Breast epithelium (tissue), 4 donors: ENCODE data around the gene ABO. TPM values are rescaled to one million over a fixed set of nuclear protein-coding genes. Genes with fewer than 3 reads are reported as not detected.
A peak's percentile ranks its signal among the peaks of the same experiment; 100 is the strongest.
"Not testable (repeated sequence)": the region's sequence is repeated elsewhere in the genome, so short reads cannot be mapped to it uniquely, and the experiment has no call there.

Experiments used
- DNase-seq, 2 donors: peaks; one replicate each; pipeline ENCODE4 v3.0.0-alpha.2; 2019; ENCODE audit warnings: low spot score in 2 of 2
- H3K27ac ChIP-seq, 2 donors: fragments of 200-600 bp; sonication (generic) in 1 of 2; one replicate each; pipeline ENCODE4 v1.5.1; 2016 to 2019; ENCODE audit warnings: mild to moderate bottlenecking in 1 of 2
- H3K27me3 ChIP-seq, 2 donors: fragments of 200-600 bp; sonication (generic) in 1 of 2; one replicate each; pipeline versions ENCODE4 v1.5.1 to v1.6.0; 2017 to 2019; ENCODE audit warnings: control low read depth in 1 of 2, mild to moderate bottlenecking in 1 of 2
- H3K36me3 ChIP-seq: fragments of 200-600 bp; one replicate; pipeline ENCODE4 v1.5.1; 2019
- H3K4me1 ChIP-seq, 2 donors: fragments of 200-600 bp; sonication (generic); one replicate each; pipeline ENCODE4 v1.5.1; 2016 to 2019; ENCODE audit warnings: control low read depth in 1 of 2
- H3K4me3 ChIP-seq, 3 donors: fragments of 200-600 bp; sonication (generic); 1 replicate in 2 of 3; 2 replicates in 1 of 3; pipeline ENCODE4 v1.5.1; 2016 to 2019; ENCODE audit warnings: mild to moderate bottlenecking in 3 of 3, moderate library complexity in 2 of 3
- H3K9me3 ChIP-seq, 2 donors: fragments of 200-600 bp; sonication (generic) in 1 of 2; one replicate each; pipeline ENCODE4 v1.5.1; 2016 to 2019; ENCODE audit warnings: control low read depth in 1 of 2
- POLR2A ChIP-seq: fragments of 450-650 bp; IDR thresholded peaks from one replicate; pipeline ENCODE4 v1.6.1; 2016; ENCODE audit warnings: antibody characterized with exemption, mild to moderate bottlenecking, moderate library complexity
- POLR2AphosphoS5 ChIP-seq, 3 donors: sonication (generic); formaldehyde crosslinking; IDR thresholded peaks; one replicate each; pipeline ENCODE4 v1.6.1; 2017; ENCODE audit warnings: antibody characterized with exemption in 3 of 3
- intact Hi-C: fragments of 100-400 bp; cut with DNase I; formaldehyde crosslinking; loops from one replicate; pipeline ENCODE4 v1.15.1; 2023; ENCODE audit warnings: low total_unique reads
- total RNA-seq, 3 donors: library from RNA; depleted of rRNA; stranded (reverse); fragments of >200 nt; gene quantifications; one replicate each; pipeline ENCODE4 v1.1.0, GENCODE V29; 2016
- TF ChIP-seq, protein P1 (sequence below), 3 donors: fragments of 450-650 bp; IDR thresholded peaks; one replicate each; pipeline ENCODE4 v1.5.1; 2016 to 2017; ENCODE audit warnings: antibody characterized with exemption in 3 of 3, mild to moderate bottlenecking in 3 of 3, moderate library complexity in 3 of 3

Gene ABO
- total RNA-seq, 3 donors from 2014 or later: 1.1 to 3.9 (median 2.8) TPM

GRCh38 chr9:133238851-133239532, 36.0 kb downstream of the ABO start:
- TF ChIP-seq POLR2AphosphoS5 (IDR thresholded peaks at IDR 0.05): no peak
- TF ChIP-seq, protein P1, sequence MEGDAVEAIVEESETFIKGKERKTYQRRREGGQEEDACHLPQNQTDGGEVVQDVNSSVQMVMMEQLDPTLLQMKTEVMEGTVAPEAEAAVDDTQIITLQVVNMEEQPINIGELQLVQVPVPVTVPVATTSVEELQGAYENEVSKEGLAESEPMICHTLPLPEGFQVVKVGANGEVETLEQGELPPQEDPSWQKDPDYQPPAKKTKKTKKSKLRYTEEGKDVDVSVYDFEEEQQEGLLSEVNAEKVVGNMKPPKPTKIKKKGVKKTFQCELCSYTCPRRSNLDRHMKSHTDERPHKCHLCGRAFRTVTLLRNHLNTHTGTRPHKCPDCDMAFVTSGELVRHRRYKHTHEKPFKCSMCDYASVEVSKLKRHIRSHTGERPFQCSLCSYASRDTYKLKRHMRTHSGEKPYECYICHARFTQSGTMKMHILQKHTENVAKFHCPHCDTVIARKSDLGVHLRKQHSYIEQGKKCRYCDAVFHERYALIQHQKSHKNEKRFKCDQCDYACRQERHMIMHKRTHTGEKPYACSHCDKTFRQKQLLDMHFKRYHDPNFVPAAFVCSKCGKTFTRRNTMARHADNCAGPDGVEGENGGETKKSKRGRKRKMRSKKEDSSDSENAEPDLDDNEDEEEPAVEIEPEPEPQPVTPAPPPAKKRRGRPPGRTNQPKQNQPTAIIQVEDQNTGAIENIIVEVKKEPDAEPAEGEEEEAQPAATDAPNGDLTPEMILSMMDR (IDR thresholded peaks at IDR 0.05): peak in 2 of 3 donors; percentile 35 to 37
- no peak for TF ChIP-seq POLR2A
- intact Hi-C loops: no loop called here
- Histone ChIP-seq H3K36me3 (no peaks in the 10 kb centered on the region), H3K4me1 (no peaks in the 10 kb centered on the region), H3K4me3 (peak overlapping the region; percentile 19 to 53 (median 27)), H3K27ac (peak overlapping the region; percentile 65 to 90), H3K27me3 (no peaks in the 10 kb centered on the region), H3K9me3 (no peaks in the 10 kb centered on the region)
- peak in 1 of 2 donors; percentile 61 for DNase-seq

DNA sequence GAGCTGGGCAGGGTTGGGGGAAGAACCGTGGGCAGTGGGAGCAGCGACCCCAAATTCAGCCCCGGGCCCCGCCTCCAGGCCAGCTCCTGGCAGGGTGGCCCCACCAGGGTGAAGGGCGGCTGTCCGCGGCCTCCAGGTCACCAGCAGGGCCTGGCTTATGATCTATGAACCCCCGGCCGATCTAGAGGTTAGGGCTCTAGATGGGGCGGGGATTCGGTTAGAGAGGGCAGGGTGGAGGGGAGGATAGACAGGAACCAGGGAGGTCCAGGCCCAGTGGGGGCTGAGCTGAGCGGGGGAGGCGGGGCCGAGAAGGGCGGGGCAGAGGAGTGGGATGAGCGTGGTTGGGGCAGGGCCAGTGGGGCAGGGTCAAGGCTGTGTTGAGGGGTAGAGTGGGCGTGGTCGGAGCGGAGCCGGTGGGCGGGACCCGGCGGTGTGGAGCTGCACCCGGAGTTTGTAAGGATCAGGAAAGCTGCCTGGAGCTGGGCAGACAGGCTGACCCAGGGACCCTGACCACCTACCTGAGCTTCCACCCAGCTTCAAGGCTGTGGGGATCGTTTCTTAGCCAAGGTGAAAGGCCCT, 36.6 kb downstream of the ABO start:
- TF ChIP-seq POLR2AphosphoS5 (IDR thresholded peaks at IDR 0.05) (no peak), POLR2A (no peak)
- TF ChIP-seq, protein P1 (IDR thresholded peaks at IDR 0.05): no peak
- peak; percentile 39 to 71 for DNase-seq
- H3K4me3 ChIP-seq: peak overlapping the region; percentile 19 to 53 (median 27)
- H3K27me3 ChIP-seq: no peaks in the 10 kb centered on the region
- no peaks in the 10 kb centered on the region for H3K9me3 ChIP-seq
- intact Hi-C loops: no loop called here
- no peaks in the 10 kb centered on the region for H3K36me3 ChIP-seq
- H3K4me1 ChIP-seq: no peaks in the 10 kb centered on the region
- H3K27ac ChIP-seq: peak overlapping the region; percentile 65 to 90

DNA sequence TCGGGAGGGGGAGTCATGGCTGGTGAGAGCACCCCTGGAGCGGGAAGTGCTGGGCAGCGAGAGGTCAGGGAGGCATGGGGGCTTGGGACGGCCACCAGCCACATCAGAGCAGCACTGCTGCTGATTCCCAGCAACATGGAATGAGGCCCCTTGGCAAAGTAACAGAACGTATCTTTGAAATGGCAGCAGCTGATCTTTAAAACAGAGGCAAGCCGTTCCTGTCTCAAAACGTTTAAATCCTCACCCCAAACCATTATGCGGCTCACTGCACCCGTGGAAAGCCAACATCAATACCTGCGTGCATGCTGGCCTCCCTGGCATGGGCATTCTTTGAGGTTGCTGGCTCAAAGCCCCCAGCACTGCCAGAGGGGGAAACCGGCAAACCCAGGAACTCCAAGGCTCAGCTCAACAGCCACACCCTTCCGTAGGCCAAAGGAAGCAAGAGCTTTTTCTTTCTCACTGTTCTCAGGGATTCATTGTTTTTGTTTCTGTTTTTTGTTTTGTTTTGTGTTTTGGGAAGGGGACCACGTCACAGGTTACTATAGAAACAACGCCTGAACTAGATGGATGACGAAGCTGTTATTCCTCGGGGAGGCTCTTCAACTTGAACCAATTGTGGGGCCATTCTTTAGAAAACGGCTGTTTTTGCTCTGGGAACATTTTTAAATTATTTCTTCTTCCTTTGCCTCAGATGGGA, 37.8 kb downstream of the ABO start:
- no peaks in the 10 kb centered on the region for H3K9me3 ChIP-seq
- TF ChIP-seq, protein P1 (IDR thresholded peaks at IDR 0.05): no peak
- TF ChIP-seq POLR2AphosphoS5 (IDR thresholded peaks at IDR 0.05) (no peak), POLR2A (no peak)
- H3K36me3 ChIP-seq: no peaks in the 10 kb centered on the region
- peak overlapping the region; percentile 65 to 90 for H3K27ac ChIP-seq
- no peaks in the 10 kb centered on the region for H3K27me3 ChIP-seq
- intact Hi-C loops: no loop called here
- H3K4me3 ChIP-seq: peak overlapping the region in 1 of 3 donors; percentile 15
- DNase-seq: peak in 1 of 2 donors; percentile 50
- H3K4me1 ChIP-seq: no peaks in the 10 kb centered on the region

DNA sequence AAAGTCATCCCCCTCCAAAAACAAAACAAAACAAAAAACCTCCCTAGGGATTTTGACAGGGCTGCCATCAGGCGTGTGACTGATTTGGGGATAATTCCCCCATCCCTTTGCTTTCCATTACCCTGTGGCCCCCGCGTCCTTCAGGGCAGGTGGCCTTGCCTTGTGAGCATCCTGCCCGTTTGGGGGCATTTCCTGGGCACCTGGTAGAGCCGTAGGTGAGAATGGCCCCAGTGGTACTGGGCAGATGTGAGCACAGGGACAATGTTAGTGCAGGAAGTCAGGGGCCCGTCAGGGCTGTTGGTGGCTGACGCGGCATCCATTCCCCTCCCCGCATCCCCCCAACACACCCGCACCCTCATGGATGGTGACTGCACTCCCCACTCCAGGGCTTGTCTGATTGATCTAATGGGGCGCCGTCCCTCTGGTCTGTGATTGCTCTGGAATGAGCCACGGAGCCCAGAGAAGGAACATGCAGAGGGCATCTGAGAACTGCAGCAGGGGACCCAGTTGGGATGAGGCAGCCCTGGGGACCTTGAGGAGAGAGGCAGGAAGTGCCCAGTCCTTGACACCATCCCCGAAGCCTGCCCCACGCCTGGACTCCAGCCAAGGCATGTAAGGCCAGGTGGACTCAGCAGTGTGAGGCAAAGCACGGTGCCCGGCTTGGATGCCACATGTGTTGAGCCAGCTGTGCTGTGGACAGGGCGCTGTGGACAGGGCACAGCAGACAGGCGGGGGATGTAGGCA, 38.5 kb downstream of the ABO start:
- H3K9me3 ChIP-seq, intact Hi-C loops, H3K4me1 ChIP-seq, H3K27me3 ChIP-seq, H3K36me3 ChIP-seq: not testable (repeated sequence)
- peak in 1 of 2 donors; percentile 48 for DNase-seq
- Histone ChIP-seq H3K4me3 (peak overlapping the region in 1 of 3 donors; percentile 15), H3K27ac (peak overlapping the region; percentile 65 to 90)

GRCh38 chr9:133235549-133236222, 39.3 kb downstream of the ABO start:
- Histone ChIP-seq H3K36me3 (no peaks in the 10 kb centered on the region), H3K4me1 (no peaks in the 10 kb centered on the region), H3K27me3 (no peaks in the 10 kb centered on the region), H3K27ac (peak overlapping the region in 1 of 2 donors; percentile 25), H3K4me3 (no peak overlapping the region), H3K9me3 (no peaks in the 10 kb centered on the region)
- no peak for DNase-seq
- intact Hi-C loops: no loop called here
- TF ChIP-seq POLR2A (no peak), POLR2AphosphoS5 (IDR thresholded peaks at IDR 0.05) (no peak)
- TF ChIP-seq, protein P1 (IDR thresholded peaks at IDR 0.05): no peak
